Thoracic aorta (tissue), 2 donors: ENCODE measurements around the gene STAT1. TPM values are rescaled to one million over a fixed set of nuclear protein-coding genes. Genes with fewer than 3 reads are reported as not detected.

Experiments
- ATAC-seq: fragments of 150-250 bp; one replicate; pipeline ENCODE4 v1.8.0; 2017; ENCODE audit warnings: low read depth; ENCODE audit not compliant: insufficient number of reproducible peaks, low FRiP score
- DNase-seq: peaks from one replicate; pipeline ENCODE4 v3.0.0-alpha.2; 2020; ENCODE audit warnings: low spot score
- H3K27ac ChIP-seq, 2 donors: fragments of 200-600 bp; sonication (generic); 1 replicate in 1 of 2; 2 replicates in 1 of 2; pipeline ENCODE4 v1.5.1; 2016; ENCODE audit warnings: mild to moderate bottlenecking in 2 of 2, moderate library complexity in 2 of 2
- H3K27me3 ChIP-seq: fragments of 200-600 bp; sonication (generic); replicated peaks from 2 replicates; pipeline ENCODE4 v1.6.0; 2016; ENCODE audit warnings: mild to moderate bottlenecking; ENCODE audit not compliant: insufficient read depth
- H3K36me3 ChIP-seq: fragments of 200-600 bp; sonication (generic); one replicate; pipeline ENCODE4 v1.5.1; 2016
- H3K4me1 ChIP-seq, 2 donors: fragments of 200-600 bp; sonication (generic); 1 replicate in 1 of 2; 2 replicates in 1 of 2; pipeline versions ENCODE4 v1.5.1 to v1.6.0; 2016; ENCODE audit warnings: low read depth in 2 of 2, mild to moderate bottlenecking in 1 of 2; ENCODE audit not compliant: control insufficient read depth in 1 of 2
- H3K4me3 ChIP-seq: fragments of 200-600 bp; sonication (generic); 2 replicates; pipeline ENCODE4 v1.5.1; 2016; ENCODE audit warnings: mild to moderate bottlenecking
- H3K9me3 ChIP-seq: fragments of 200-600 bp; sonication (generic); 2 replicates; pipeline ENCODE4 v1.5.1; 2016
- total RNA-seq, 2 donors: library from RNA; depleted of rRNA; stranded (reverse); fragments of >200 nt; gene quantifications; one replicate each; pipeline versions ENCODE4 v1.1.0 to v1.2.3, GENCODE V29; 2016
- TF ChIP-seq, protein P1 (sequence below): fragments of 200-600 bp; sonication (generic); IDR thresholded peaks from one replicate; pipeline ENCODE4 v1.5.1; 2019; ENCODE audit warnings: antibody characterized with exemption

STAT1 gene
- total RNA-seq, 2 donors from 2014 or later = 67.4 to 82.6 TPM

DNA sequence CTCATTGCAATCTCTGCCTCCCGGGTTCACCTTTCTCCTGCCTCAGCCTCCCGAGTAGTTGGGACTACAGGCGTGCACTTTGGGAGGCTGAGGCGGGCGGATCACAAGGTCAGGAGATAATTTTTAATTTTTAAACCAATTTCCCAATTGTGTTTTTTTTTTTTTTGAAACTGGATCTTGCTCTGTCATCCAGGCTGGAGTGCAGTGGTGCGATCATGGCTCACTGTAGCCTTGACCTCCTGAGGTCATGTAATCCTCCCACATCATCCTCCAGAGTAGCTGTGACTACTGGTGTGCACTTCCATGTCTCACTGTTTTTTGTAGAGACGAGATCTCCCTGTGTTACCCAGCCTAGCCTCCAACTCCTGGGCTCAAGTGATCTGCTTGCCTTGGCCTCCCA is 84.1 kb downstream of the STAT1 start:
- H3K36me3 ChIP-seq = peaks cover 14% of the 10 kb centered on the region
- no peak overlapping the region for H3K27ac ChIP-seq
- DNase-seq = no peak
- H3K4me3 ChIP-seq = no peak overlapping the region
- H3K9me3 ChIP-seq = no peaks in the 10 kb centered on the region
- H3K27me3 ChIP-seq = no peaks in the 10 kb centered on the region
- no peak for ATAC-seq
- peaks cover 15 to 23% of the 10 kb centered on the region in 2 donors for H3K4me1 ChIP-seq
- TF ChIP-seq, protein P1, sequence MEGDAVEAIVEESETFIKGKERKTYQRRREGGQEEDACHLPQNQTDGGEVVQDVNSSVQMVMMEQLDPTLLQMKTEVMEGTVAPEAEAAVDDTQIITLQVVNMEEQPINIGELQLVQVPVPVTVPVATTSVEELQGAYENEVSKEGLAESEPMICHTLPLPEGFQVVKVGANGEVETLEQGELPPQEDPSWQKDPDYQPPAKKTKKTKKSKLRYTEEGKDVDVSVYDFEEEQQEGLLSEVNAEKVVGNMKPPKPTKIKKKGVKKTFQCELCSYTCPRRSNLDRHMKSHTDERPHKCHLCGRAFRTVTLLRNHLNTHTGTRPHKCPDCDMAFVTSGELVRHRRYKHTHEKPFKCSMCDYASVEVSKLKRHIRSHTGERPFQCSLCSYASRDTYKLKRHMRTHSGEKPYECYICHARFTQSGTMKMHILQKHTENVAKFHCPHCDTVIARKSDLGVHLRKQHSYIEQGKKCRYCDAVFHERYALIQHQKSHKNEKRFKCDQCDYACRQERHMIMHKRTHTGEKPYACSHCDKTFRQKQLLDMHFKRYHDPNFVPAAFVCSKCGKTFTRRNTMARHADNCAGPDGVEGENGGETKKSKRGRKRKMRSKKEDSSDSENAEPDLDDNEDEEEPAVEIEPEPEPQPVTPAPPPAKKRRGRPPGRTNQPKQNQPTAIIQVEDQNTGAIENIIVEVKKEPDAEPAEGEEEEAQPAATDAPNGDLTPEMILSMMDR = no peak

DNA sequence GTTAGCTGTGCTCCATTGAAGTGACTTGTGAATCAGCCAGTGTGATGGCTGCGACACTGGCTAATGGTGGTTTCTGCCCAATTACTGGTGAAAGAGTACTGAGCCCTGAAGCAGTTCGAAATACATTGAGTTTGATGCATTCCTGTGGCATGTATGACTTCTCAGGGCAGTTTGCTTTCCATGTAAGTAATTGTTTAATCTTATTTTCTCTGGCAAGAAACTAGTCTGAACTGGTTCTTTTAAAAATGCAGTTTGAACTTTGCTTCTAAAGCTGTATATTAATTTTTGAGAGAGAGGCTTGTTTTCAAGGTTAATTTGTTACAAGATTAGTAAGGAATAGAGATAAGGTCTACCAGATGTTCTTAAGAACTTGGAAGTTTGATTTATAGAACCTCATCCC is 86.7 kb downstream of the STAT1 start:
- TF ChIP-seq, protein P1 = no peak
- H3K9me3 ChIP-seq = no peaks in the 10 kb centered on the region
- DNase-seq (no peak), ATAC-seq (no peak)
- H3K36me3 ChIP-seq = peaks cover 25% of the 10 kb centered on the region
- H3K4me3 ChIP-seq = no peak overlapping the region
- H3K4me1 ChIP-seq = peaks cover 10 to 37% of the 10 kb centered on the region in 2 donors
- H3K27me3 ChIP-seq = no peaks in the 10 kb centered on the region
- H3K27ac ChIP-seq = peak overlapping the region in 1 of 2 donors; percentile 8

DNA sequence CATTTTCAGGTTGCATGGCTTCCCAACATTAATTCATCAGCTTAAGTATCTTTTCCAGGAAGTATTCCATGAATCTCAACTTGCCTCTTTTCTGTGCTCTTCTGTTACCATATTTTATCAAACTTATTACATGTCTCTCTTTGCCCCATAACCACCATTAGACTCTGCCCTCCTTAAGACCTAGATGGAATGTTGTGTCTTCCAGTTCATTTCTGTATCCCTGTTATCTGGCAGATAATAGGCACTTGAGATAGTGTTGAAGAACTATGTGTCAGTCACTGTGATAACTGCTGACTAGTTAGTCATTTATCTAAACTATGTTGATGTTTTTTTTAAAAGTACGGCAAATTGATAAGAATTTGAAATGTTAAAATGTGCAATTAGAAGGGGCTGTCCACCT is 91.6 kb downstream of the STAT1 start:
- Histone ChIP-seq H3K4me3 (no peak overlapping the region), H3K27me3 (no peaks in the 10 kb centered on the region), H3K36me3 (peaks cover 23% of the 10 kb centered on the region), H3K9me3 (no peaks in the 10 kb centered on the region), H3K27ac (no peak overlapping the region), H3K4me1 (peaks cover 12 to 46% of the 10 kb centered on the region in 2 donors)
- DNase-seq (no peak), ATAC-seq (no peak)
- TF ChIP-seq, protein P1 = no peak

DNA sequence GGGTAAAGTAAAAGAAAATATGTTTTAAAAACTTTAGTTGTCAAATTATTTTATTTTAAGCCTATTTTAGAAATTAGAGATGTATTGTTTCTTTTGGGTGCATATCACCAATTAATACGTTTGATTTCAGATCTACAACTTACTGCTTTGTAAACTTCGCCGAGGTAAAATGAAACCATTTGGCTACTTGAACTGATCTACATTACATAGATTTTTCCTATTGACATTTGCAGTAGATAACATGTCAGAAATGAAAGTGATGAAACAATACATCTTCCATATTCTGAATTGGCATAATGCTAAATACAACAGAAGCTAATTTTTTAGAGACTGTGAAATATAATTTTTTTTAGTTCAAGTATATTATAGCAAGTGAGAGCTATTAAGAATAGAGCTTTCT is 93.9 kb downstream of the STAT1 start:
- ATAC-seq (no peak), DNase-seq (no peak)
- Histone ChIP-seq H3K27ac (no peak overlapping the region), H3K27me3 (no peaks in the 10 kb centered on the region), H3K4me3 (no peak overlapping the region), H3K9me3 (no peaks in the 10 kb centered on the region), H3K4me1 (peaks cover 8 to 39% of the 10 kb centered on the region in 2 donors), H3K36me3 (peaks cover 26% of the 10 kb centered on the region)
- TF ChIP-seq, protein P1 = no peak

Other genes starting within 250 kb of the STAT1 start
- gene GLS, start 133.3 kb downstream of the STAT1 start, total RNA-seq = 100 to 1,000 TPM; 415 to 476 TPM
- gene STAT4, start 136.8 kb upstream of the STAT1 start, total RNA-seq = 1 to 10 TPM; 2.7 to 6.6 TPM
- gene MYO1B, start 231.2 kb upstream of the STAT1 start, total RNA-seq = 10 to 100 TPM; 74.7 to 79.4 TPM